NT2/D1 (cell line): ENCODE results near the gene FMN1.

Experiments
- DNase-seq: peaks from one replicate; pipeline ENCODE4 v3.0.0-alpha.2; 2011; ENCODE audit warnings: low read depth, low spot score
- H3K27me3 ChIP-seq: 2 replicates; pipeline ENCODE4 v1.6.0; 2011; ENCODE audit warnings: mild to moderate bottlenecking; ENCODE audit not compliant: insufficient read length, insufficient read depth
- H3K36me3 ChIP-seq: 2 replicates; pipeline ENCODE4 v1.6.1; 2011; ENCODE audit warnings: mild to moderate bottlenecking, low read length, mixed read lengths; ENCODE audit not compliant: insufficient read depth, insufficient read length
- H3K4me1 ChIP-seq: 2 replicates; pipeline ENCODE4 v1.5.1; 2011; ENCODE audit not compliant: insufficient read depth, insufficient read length
- H3K4me3 ChIP-seq: 2 replicates; pipeline ENCODE4 v1.5.1; 2011; ENCODE audit warnings: low read depth; ENCODE audit not compliant: insufficient read length
- H3K9ac ChIP-seq: 2 replicates; pipeline ENCODE4 v1.6.0; 2011; ENCODE audit warnings: low read depth; ENCODE audit not compliant: insufficient read length
- H3K9me3 ChIP-seq: 2 replicates; pipeline ENCODE4 v1.5.1; 2011; ENCODE audit warnings: mild to moderate bottlenecking, low read length; ENCODE audit not compliant: insufficient read depth
- SUZ12 ChIP-seq: IDR thresholded peaks from 2 replicates; pipeline ENCODE4 v1.6.1; 2011; ENCODE audit not compliant: insufficient read length, insufficient read depth; ENCODE audit errors: extremely low read depth
- YY1 ChIP-seq: IDR thresholded peaks from 2 replicates; pipeline ENCODE4 v1.6.1; 2011; ENCODE audit not compliant: insufficient read length, insufficient read depth
- ZNF274 ChIP-seq: IDR thresholded peaks from 2 replicates; pipeline ENCODE4 v1.6.1; 2011; ENCODE audit warnings: mild to moderate bottlenecking, low read depth, low read length

FMN1 gene

DNA sequence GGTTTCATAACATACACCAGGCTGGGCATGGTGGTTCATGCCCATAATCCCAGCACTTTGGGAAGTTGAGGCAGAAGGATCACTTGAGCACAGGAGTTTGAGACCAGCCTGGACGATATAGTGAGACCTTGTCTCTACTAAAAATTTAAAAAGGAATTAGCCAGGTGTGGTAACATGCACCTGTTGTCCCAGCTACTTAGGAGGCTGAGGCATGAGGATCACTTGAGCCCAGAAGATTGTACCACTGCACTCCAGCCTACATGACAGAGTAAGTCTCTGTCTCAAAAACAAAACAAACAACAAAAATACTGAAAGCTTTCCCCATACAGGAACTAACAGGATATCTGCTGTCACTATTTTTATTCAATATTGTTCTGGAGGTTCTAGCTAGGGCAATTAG, 455.8 kb downstream of the FMN1 start:
- Histone ChIP-seq H3K9me3 (peaks cover 4% of the 10 kb centered on the region; the same call in 1 of the 2 replicates), H3K36me3 (peaks cover 4% of the 10 kb centered on the region), H3K4me1 (no peaks in the 10 kb centered on the region), H3K27me3 (no peaks in the 10 kb centered on the region), H3K4me3 (no peak overlapping the region), H3K9ac (no peak overlapping the region)
- TF ChIP-seq ZNF274 = no peak
- no peak for TF ChIP-seq SUZ12
- no peak for TF ChIP-seq YY1
- DNase-seq = no peak

DNA sequence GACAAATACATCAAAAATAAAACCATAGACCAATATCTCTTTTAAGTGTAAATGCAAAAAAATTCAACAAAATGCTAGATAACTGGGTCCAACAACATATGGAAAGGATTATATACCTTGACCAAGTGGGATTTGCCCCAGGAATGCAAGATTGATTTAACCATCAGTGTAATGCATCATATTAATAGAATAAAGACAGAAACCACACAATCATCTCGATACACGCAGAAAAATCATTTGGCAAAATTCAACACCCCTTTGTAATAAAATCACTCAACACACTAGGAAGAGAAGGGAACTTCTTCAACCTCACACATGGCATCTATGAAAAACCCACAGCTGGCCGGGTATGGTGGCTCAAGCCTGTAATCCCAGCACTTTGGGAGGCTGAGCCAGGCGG, 457.2 kb downstream of the FMN1 start:
- H3K36me3 ChIP-seq = peaks cover 12% of the 10 kb centered on the region
- H3K9me3 ChIP-seq = peaks cover 4% of the 10 kb centered on the region; the same call in 1 of the 2 replicates
- no peak overlapping the region for H3K4me3 ChIP-seq
- no peak for TF ChIP-seq ZNF274
- TF ChIP-seq SUZ12 = no peak
- TF ChIP-seq YY1 = no peak
- no peak for DNase-seq
- no peak overlapping the region for H3K9ac ChIP-seq
- no peaks in the 10 kb centered on the region for H3K4me1 ChIP-seq
- no peaks in the 10 kb centered on the region for H3K27me3 ChIP-seq

DNA sequence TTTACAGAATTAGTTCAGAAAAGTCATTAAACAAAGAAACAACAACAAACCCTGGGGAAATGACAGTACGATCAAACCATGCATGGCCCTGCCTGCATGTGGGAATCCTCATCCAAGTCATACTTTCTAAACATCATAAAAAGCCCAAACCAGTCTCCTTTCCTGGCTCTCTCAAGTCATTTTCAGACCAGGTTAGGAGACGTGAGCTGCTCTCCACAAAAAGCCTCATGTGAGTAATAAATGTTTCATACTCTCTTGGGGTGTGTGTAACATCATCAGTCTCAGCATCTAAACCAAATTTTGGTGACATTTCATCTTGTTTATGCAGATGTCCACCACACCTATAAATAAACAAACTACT, 457.8 kb downstream of the FMN1 start:
- no peak for DNase-seq
- Histone ChIP-seq H3K27me3 (no peaks in the 10 kb centered on the region), H3K4me3 (no peak overlapping the region), H3K9me3 (peaks cover 3% of the 10 kb centered on the region; the same call in 1 of the 2 replicates), H3K9ac (no peak overlapping the region), H3K4me1 (no peaks in the 10 kb centered on the region), H3K36me3 (peaks cover 14% of the 10 kb centered on the region)
- TF ChIP-seq YY1 (no peak), ZNF274 (no peak), SUZ12 (no peak)

DNA sequence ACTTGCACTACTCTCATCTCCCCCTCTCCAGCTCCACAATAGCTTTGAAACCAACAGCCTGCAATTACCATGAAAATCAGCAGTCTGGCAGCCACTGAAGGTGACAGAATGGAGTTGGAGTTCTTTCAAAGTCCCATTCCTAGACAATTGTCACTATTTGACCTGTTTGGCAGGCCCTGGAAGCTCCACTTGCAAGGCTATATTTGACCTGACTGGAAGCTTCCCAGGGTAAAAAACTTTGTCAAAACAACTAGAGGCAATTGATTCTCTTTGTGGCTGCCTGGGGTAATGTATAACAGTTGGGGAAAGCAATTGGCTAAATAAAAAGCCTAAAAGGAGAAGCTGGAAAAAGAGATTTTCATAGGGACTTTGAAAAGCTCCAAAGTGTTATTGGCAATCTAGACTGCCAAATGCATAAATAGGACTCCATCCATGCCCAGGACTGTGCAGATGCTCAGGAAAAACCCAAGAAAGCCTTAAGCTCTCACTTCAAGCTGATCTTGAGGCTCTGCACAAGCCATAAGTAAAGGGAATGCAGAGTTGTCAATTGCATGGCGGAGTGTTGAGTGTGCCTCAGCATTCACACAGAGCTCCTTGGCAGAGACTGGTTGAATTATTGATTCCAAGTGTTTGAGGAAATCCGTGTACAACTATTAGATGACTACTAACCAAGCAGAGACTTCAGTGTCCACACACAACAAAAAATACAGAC, 458.4 kb downstream of the FMN1 start:
- DNase-seq = no peak
- Histone ChIP-seq H3K27me3 (no peaks in the 10 kb centered on the region), H3K4me1 (no peaks in the 10 kb centered on the region), H3K4me3 (no peak overlapping the region), H3K36me3 (peaks cover 20% of the 10 kb centered on the region), H3K9ac (no peak overlapping the region), H3K9me3 (no peaks in the 10 kb centered on the region; the same call in 1 of the 2 replicates)
- TF ChIP-seq SUZ12 = no peak
- no peak for TF ChIP-seq YY1
- no peak for TF ChIP-seq ZNF274

DNA sequence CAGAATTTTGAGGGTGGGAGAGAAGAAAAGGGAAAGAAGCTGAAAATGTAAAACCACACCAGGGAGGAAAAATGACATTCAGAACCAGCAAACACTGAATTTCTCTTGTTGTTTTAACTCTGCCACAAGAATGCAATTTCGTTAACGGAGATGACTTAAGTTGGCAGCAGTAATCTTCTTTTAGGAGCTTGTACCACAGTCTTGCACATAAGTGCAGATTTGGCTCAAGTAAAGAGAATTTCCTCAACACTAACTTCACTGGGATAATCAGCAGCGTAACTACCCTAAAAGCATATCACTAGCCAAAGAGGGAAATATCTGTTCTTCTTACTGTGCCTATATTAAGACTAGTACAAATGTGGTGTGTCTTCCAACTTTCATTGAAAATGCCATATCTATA, 461.2 kb downstream of the FMN1 start:
- Histone ChIP-seq H3K36me3 (peaks cover 23% of the 10 kb centered on the region), H3K9ac (no peak overlapping the region), H3K9me3 (no peaks in the 10 kb centered on the region), H3K4me3 (no peak overlapping the region), H3K4me1 (no peaks in the 10 kb centered on the region), H3K27me3 (no peaks in the 10 kb centered on the region)
- TF ChIP-seq ZNF274 (no peak), SUZ12 (no peak), YY1 (no peak)
- no peak for DNase-seq

DNA sequence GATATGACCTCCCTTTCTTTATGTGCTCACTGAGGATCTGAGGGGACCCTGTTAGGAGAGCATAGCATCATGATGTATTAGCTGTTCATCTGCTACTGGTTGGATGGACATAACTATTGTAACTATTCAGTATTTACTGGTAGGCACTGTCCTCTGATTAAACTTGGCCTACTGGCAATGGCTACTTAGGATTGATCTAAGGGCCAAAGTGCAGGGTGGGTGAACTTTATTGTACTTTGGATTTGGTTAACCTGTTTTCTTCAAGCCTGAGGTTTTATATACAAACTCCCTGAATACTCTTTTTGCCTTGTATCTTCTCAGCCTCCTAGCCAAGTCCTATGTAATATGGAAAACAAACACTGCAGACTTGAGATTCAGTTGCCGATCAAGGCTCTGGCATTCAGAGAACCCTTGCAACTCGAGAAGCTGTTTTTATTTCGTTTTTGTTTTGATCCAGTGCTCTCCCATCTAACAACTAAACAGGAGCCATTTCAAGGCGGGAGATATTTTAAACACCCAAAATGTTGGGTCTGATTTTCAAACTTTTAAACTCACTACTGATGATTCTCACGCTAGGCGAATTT, 461.8 kb downstream of the FMN1 start:
- H3K4me3 ChIP-seq = no peak overlapping the region
- peaks cover 23% of the 10 kb centered on the region for H3K36me3 ChIP-seq
- no peak overlapping the region for H3K9ac ChIP-seq
- H3K4me1 ChIP-seq = no peaks in the 10 kb centered on the region
- TF ChIP-seq SUZ12 = no peak
- no peak for TF ChIP-seq ZNF274
- TF ChIP-seq YY1 = no peak
- DNase-seq = no peak
- H3K27me3 ChIP-seq = no peaks in the 10 kb centered on the region
- no peaks in the 10 kb centered on the region for H3K9me3 ChIP-seq

DNA sequence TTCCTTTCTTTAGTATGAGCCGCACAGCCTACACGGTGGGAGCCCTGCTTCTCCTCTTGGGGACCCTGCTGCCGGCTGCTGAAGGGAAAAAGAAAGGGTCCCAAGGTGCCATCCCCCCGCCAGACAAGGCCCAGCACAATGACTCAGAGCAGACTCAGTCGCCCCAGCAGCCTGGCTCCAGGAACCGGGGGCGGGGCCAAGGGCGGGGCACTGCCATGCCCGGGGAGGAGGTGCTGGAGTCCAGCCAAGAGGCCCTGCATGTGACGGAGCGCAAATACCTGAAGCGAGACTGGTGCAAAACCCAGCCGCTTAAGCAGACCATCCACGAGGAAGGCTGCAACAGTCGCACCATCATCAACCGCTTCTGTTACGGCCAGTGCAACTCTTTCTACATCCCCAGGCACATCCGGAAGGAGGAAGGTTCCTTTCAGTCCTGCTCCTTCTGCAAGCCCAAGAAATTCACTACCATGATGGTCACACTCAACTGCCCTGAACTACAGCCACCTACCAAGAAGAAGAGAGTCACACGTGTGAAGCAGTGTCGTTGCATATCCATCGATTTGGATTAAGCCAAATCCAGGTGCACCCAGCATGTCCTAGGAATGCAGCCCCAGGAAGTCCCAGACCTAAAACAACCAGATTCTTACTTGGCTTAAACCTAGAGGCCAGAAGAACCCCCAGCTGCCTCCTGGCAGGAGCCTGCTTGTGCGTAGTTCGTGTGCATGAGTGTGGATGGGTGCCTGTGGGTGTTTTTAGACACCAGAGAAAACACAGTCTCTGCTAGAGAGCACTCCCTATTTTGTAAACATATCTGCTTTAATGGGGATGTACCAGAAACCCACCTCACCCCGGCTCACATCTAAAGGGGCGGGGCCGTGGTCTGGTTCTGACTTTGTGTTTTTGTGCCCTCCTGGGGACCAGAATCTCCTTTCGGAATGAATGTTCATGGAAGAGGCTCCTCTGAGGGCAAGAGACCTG, 463.5 kb downstream of the FMN1 start:
- TF ChIP-seq ZNF274 (no peak), YY1 (no peak), SUZ12 (no peak)
- Histone ChIP-seq H3K4me1 (no peaks in the 10 kb centered on the region), H3K36me3 (peaks cover 23% of the 10 kb centered on the region), H3K9me3 (no peaks in the 10 kb centered on the region), H3K27me3 (no peaks in the 10 kb centered on the region), H3K9ac (no peak overlapping the region), H3K4me3 (no peak overlapping the region)
- DNase-seq = no peak
